Spinal cord (tissue), 10 donors: ENCODE data around the gene UPF1. TPM values are rescaled to one million over a fixed set of nuclear protein-coding genes. Genes with fewer than 3 reads are reported as not detected.
A peak's percentile ranks its signal among the peaks of the same experiment; 100 is the strongest.

Source experiments
- DNase-seq, 6 donors: peaks; one replicate each; pipeline versions ENCODE4 v3.0.0 to v3.0.0-alpha.2; 2013 to 2015; ENCODE audit warnings: low spot score in 6 of 6, low read depth in 4 of 6
- H3K27ac ChIP-seq: one replicate; pipeline ENCODE4 v1.5.1; 2013; ENCODE audit warnings: low read depth, low read length, control low read depth
- H3K27me3 ChIP-seq: one replicate; pipeline ENCODE4 v1.6.1; 2013; ENCODE audit warnings: low read length; ENCODE audit not compliant: control insufficient read depth, insufficient read depth
- H3K36me3 ChIP-seq: one replicate; pipeline ENCODE4 v1.6.1; 2013; ENCODE audit warnings: low read length; ENCODE audit not compliant: control insufficient read depth, insufficient read depth
- H3K4me1 ChIP-seq: one replicate; pipeline ENCODE4 v1.6.1; 2013; ENCODE audit warnings: low read length; ENCODE audit not compliant: control insufficient read depth, insufficient read depth
- H3K4me3 ChIP-seq: one replicate; pipeline ENCODE4 v1.5.1; 2013; ENCODE audit warnings: low read depth, low read length, control low read depth
- H3K9me3 ChIP-seq: one replicate; pipeline ENCODE4 v1.6.1; 2013; ENCODE audit warnings: low read length; ENCODE audit not compliant: control insufficient read depth, insufficient read depth
- WGBS: methylation state at CpG from one replicate; pipeline ENCODE4 v1.1.5; 2013; ENCODE audit warnings: missing lambda C conversion rate; ENCODE audit not compliant: insufficient coverage; 5-methylcytosine and 5-hydroxymethylcytosine counted together
- polyA plus RNA-seq, 2 donors: library from polyadenylated mRNA; unstranded; fragments of 120-200 nt; gene quantifications; one replicate each; pipeline ENCODE4 v1.2.1, GENCODE V29; 2013; ENCODE audit not compliant: insufficient read length in 2 of 2
- total RNA-seq, 2 donors: library from RNA; depleted of rRNA in 1 of 2; stranded (reverse); fragments of 120-200 nt in 1 of 2; fragments of >200 nt in 1 of 2; gene quantifications; one replicate each; pipeline versions ENCODE4 v1.2.3 to v1.2.4, GENCODE V29; 2013 to 2014
- donor health status: healthy.

UPF1 gene
- total and polyA plus RNA-seq, 4 donors, result 45.2 to 57.5 (median 51.6) TPM

GRCh38 chr19:18861917-18862316 is 30.2 kb downstream of the UPF1 start:
- Histone ChIP-seq H3K27me3 (no peaks in the 10 kb centered on the region), H3K4me3 (no peak overlapping the region), H3K4me1 (peaks cover 30% of the 10 kb centered on the region), H3K9me3 (no peaks in the 10 kb centered on the region), H3K27ac (no peak overlapping the region), H3K36me3 (peaks cover 99% of the 10 kb centered on the region)
- DNase-seq, result no peak
- WGBS, result 85% methylated on average over 12 of the region's 12 CpGs

DNA sequence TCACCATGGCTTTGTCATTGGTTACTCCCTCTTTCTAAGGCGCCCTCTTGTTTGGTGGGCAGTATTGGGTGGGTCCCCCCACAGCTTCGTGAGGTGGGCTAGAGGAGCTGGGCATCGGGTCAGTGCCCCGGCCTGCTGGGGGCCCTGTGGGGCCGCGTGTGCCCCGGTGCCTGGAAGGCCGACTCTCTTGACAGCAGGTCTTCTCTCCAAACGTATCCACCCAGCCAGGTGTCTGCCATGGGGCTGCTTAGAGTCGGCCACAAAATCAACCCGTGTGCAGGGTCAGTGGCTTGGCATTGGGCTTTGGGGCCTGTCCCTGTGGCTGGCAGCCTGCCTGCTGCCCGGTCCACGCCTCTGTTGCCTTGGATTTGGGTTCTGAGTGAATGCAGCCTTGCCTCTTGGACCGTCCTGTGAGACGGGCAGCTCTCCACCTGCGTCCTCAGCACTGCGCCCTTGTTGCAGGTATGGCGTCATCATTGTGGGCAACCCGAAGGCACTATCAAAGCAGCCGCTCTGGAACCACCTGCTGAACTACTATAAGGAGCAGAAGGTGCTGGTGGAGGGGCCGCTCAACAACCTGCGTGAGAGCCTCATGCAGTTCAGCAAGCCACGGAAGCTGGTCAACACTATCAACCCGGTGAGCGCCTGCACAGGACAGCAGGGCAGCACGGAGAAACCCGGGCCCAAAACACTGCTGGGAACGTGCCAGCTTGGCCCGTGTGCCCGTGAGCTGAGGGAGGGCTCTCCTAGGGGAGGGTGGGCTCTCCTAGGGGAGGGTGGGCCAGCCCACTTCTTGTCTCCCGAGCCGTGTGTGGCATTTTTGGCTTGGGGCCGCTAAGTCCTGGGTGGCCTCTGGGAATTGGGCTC is 31.4 kb downstream of the UPF1 start:
- WGBS, result 83% methylated on average over 32 of the region's 33 CpGs
- peaks cover 43% of the 10 kb centered on the region for H3K4me1 ChIP-seq
- no peaks in the 10 kb centered on the region for H3K27me3 ChIP-seq
- no peaks in the 10 kb centered on the region for H3K9me3 ChIP-seq
- DNase-seq, result no peak
- peaks cover 99% of the 10 kb centered on the region for H3K36me3 ChIP-seq
- no peak overlapping the region for H3K4me3 ChIP-seq
- H3K27ac ChIP-seq, result no peak overlapping the region

DNA sequence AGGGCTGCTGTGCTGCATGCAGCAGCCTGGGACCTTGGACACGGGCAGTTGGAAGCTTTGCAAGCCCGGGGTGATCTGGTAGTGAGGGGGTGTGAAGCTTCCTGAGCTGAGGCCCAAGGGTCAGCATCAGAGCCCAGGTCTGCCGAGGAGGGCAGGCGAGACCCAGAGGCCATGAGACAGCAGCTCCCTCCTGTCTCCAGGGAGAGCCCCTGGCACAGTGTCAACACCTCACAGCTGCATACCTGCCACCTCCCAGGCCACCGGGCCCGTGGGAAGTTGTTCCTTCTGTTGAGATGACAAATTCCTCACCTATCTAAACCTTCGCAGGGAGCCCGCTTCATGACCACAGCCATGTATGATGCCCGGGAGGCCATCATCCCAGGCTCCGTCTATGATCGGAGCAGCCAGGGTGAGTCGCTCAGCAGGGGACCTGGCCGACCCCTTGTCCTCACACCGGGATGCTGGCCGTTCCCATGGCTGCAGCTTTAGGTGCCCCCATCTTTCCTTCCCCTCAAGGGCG is 32.1 kb downstream of the UPF1 start:
- DNase-seq, result no peak
- H3K4me3 ChIP-seq, result no peak overlapping the region
- peaks cover 96% of the 10 kb centered on the region for H3K36me3 ChIP-seq
- no peaks in the 10 kb centered on the region for H3K27me3 ChIP-seq
- H3K27ac ChIP-seq, result no peak overlapping the region
- H3K4me1 ChIP-seq, result peaks cover 46% of the 10 kb centered on the region
- WGBS, result 76% methylated on average over 15 of the region's 16 CpGs
- H3K9me3 ChIP-seq, result no peaks in the 10 kb centered on the region

DNA sequence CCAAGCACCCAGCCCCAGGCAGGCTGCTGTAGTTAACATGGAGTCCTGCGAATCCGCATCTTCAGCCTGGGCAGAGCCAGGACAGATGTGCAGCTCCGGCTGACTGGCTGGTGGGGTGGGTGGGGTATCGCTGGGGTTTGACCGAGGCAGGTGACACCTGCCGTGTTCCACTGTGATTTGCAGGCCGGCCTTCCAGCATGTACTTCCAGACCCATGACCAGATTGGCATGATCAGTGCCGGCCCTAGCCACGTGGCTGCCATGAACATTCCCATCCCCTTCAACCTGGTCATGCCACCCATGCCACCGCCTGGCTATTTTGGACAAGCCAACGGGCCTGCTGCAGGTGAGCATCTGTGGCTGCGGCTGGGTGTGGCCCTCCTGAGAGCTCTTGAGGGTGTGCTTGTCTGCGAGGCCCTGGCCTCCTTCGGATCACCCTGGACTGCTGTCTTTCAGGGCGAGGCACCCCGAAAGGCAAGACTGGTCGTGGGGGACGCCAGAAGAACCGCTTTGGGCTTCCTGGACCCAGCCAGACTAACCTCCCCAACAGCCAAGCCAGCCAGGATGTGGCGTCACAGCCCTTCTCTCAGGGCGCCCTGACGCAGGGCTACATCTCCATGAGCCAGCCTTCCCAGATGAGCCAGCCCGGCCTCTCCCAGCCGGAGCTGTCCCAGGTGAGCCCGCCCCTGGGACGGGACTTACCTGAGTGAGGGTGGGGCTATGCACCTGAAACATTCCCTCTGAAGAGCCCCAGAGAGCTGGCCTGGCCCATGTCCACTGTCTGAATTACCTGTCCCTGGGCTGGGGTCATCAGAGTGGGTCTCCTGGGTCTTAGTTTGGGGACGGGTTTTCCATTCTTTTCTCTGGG is 33.6 kb downstream of the UPF1 start:
- peaks cover 93% of the 10 kb centered on the region for H3K36me3 ChIP-seq
- no peaks in the 10 kb centered on the region for H3K27me3 ChIP-seq
- H3K9me3 ChIP-seq, result no peaks in the 10 kb centered on the region
- WGBS, result 91% methylated on average over 25 of the region's 27 CpGs
- no peak overlapping the region for H3K4me3 ChIP-seq
- H3K4me1 ChIP-seq, result peaks cover 41% of the 10 kb centered on the region
- no peak overlapping the region for H3K27ac ChIP-seq
- no peak for DNase-seq

- H3K36me3 ChIP-seq, result peaks cover 93% of the 10 kb centered on the region
- no peak overlapping the region for H3K4me3 ChIP-seq
- peaks cover 2% of the 10 kb centered on the region for H3K27me3 ChIP-seq
- H3K9me3 ChIP-seq, result no peaks in the 10 kb centered on the region
- no peak overlapping the region for H3K27ac ChIP-seq
- peaks cover 40% of the 10 kb centered on the region for H3K4me1 ChIP-seq
- peak in 5 of 6 donors; percentile 32 to 83 (median 53) for DNase-seq
- WGBS, result 38% methylated on average over 25 of the region's 38 CpGs
Measured at GRCh38 chr19:18865973-18866799, 34.4 kb downstream of the UPF1 start.

- Histone ChIP-seq H3K9me3 (no peaks in the 10 kb centered on the region), H3K4me3 (no peak overlapping the region), H3K27me3 (peaks cover 2% of the 10 kb centered on the region), H3K4me1 (peaks cover 40% of the 10 kb centered on the region), H3K36me3 (peaks cover 93% of the 10 kb centered on the region), H3K27ac (no peak overlapping the region)
- no peak for DNase-seq
- WGBS, result 67% methylated on average over 6 of the region's 17 CpGs
Measured at GRCh38 chr19:18866800-18867123, 35.0 kb downstream of the UPF1 start.

GRCh38 chr19:18867199-18867598 is 35.4 kb downstream of the UPF1 start:
- H3K27me3 ChIP-seq, result peaks cover 2% of the 10 kb centered on the region
- no peaks in the 10 kb centered on the region for H3K9me3 ChIP-seq
- no peak overlapping the region for H3K4me3 ChIP-seq
- peaks cover 40% of the 10 kb centered on the region for H3K4me1 ChIP-seq
- peaks cover 89% of the 10 kb centered on the region for H3K36me3 ChIP-seq
- H3K27ac ChIP-seq, result no peak overlapping the region
- 86% methylated on average over 23 of the region's 23 CpGs for WGBS
- DNase-seq, result no peak

DNA sequence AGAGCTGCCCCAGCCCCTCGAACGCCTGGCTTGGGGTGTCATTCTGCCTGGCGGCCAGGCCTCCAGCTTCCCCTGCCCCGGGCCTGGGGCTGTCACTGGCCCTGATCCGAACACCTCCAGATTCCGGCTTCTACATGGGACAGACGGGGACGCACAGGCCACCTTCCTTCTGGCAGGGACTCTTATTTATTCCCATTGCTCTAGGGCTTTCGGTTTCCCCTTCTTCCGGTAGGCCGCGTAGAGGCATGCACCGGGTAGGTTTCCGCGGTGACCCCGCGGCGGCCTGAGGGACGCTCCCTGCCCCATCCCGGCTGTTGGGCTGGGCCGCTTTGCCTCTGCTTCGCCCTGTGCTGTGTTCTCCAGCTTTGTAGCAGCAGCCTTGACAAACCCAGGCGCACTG is 36.0 kb downstream of the UPF1 start:
- Histone ChIP-seq H3K9me3 (no peaks in the 10 kb centered on the region), H3K27me3 (peaks cover 2% of the 10 kb centered on the region), H3K4me1 (peaks cover 40% of the 10 kb centered on the region), H3K4me3 (no peak overlapping the region), H3K27ac (no peak overlapping the region), H3K36me3 (peaks cover 85% of the 10 kb centered on the region)
- no peak for DNase-seq
- 82% methylated on average over 22 of the region's 23 CpGs for WGBS

DNA sequence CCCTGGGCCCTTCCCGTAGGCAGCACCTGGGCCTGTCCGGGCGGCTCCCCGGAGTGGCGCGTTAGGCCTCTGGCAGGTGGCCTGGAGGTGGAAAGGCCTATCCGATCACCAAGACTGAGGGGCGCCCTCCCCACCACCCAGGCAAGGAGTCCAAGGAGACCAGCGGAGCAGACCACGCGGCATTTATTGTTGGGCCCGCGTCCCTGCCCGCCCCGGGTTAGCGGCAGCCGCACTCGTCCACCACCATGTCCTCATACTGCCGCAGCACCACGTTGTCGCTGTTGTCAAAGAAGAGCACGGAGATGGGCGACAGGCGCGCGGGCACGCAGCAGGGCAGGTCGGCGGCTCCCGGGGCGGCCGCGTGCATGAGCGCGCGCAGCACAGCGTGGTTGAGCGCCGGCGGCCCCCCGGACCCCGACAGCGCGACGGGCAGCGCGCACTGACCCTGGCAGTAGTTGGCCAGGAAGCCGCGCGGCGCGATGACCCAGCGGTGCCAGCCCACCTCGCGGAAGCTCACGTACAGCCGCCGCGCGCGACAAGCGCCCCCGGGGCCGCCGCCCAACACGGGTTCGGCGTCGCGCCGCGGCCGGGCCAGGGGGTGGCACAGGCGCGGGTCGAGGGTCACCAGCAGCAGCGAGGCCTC is 36.7 kb downstream of the UPF1 start:
- no peak overlapping the region for H3K4me3 ChIP-seq
- DNase-seq, result peak in 3 of 6 donors; percentile 25 to 86 (median 68)
- peaks cover 2% of the 10 kb centered on the region for H3K27me3 ChIP-seq
- H3K4me1 ChIP-seq, result peaks cover 36% of the 10 kb centered on the region
- 20% methylated on average over 72 of the region's 77 CpGs for WGBS
- peaks cover 84% of the 10 kb centered on the region for H3K36me3 ChIP-seq
- no peak overlapping the region for H3K27ac ChIP-seq
- no peaks in the 10 kb centered on the region for H3K9me3 ChIP-seq
